Gastrocnemius medialis (tissue), 4 donors: ENCODE data around the gene DPYSL5. TPM values are rescaled to one million over a fixed set of nuclear protein-coding genes. Genes with fewer than 3 reads are reported as not detected.

Experiments
- ATAC-seq, 2 donors: fragments of 150-250 bp; one replicate each; pipeline ENCODE4 v1.9.1; 2016
- DNase-seq, 2 donors: peaks; one replicate each; pipeline ENCODE4 v3.0.0-alpha.2; 2019
- H3K27ac ChIP-seq, 4 donors: fragments of 200-600 bp; sonication (generic); 1 replicate in 1 of 4; 2 replicates in 3 of 4; pipeline ENCODE4 v1.5.1; 2016 to 2018; ENCODE audit warnings: mild to moderate bottlenecking in 2 of 4, moderate library complexity in 1 of 4
- H3K27me3 ChIP-seq, 3 donors: fragments of 200-600 bp; sonication (generic) in 2 of 3; 1 replicate in 1 of 3; 2 replicates in 2 of 3; pipeline versions ENCODE4 v1.5.1 to v1.6.0; 2016 to 2019; ENCODE audit warnings: mild to moderate bottlenecking in 1 of 3, moderate library complexity in 1 of 3
- H3K36me3 ChIP-seq, 2 donors: fragments of 200-600 bp; sonication (generic) in 1 of 2; one replicate each; pipeline ENCODE4 v1.5.1; 2017 to 2018
- H3K4me1 ChIP-seq, 2 donors: fragments of 200-600 bp; sonication (generic) in 1 of 2; one replicate each; pipeline ENCODE4 v1.5.1; 2016 to 2017; ENCODE audit warnings: mild to moderate bottlenecking in 2 of 2
- H3K4me3 ChIP-seq, 4 donors: fragments of 200-600 bp; sonication (generic) in 3 of 4; 1 replicate in 1 of 4; 2 replicates in 3 of 4; pipeline ENCODE4 v1.5.1; 2016 to 2019; ENCODE audit warnings: mild to moderate bottlenecking in 2 of 4
- H3K9me3 ChIP-seq, 3 donors: fragments of 200-600 bp; sonication (generic) in 2 of 3; 1 replicate in 1 of 3; 2 replicates in 2 of 3; pipeline ENCODE4 v1.5.1; 2016 to 2019
- POLR2A ChIP-seq, 2 donors: fragments of 450-650 bp; IDR thresholded peaks; one replicate each; pipeline ENCODE4 v1.6.1; 2017; ENCODE audit warnings: antibody characterized with exemption in 2 of 2, mild to moderate bottlenecking in 2 of 2, moderate library complexity in 2 of 2
- in situ Hi-C, 4 donors: fragments of 200-750 bp; cut with MboI; loops; one replicate each; pipeline versions ENCODE4 v1.15.0 to v1.8.0; 2017; ENCODE audit warnings: low sequenced_read_pairs in 4 of 4
- intact Hi-C: fragments of 100-400 bp; cut with DNase I; formaldehyde crosslinking; loops from one replicate; pipeline ENCODE4 v1.15.1; 2023; ENCODE audit warnings: low total_unique reads
- total RNA-seq, 4 donors: library from RNA; depleted of rRNA; stranded (reverse); fragments of >200 nt; gene quantifications; one replicate each; pipeline versions ENCODE4 v1.1.0 to v1.2.3, GENCODE V29; 2016
- TF ChIP-seq, protein P1 (sequence below), 5 experiments: fragments of 450-650 bp in 3 of 5; fragments of 200-600 bp in 2 of 5; sonication (generic) in 2 of 5; IDR thresholded peaks in 4 of 5; conservative IDR thresholded peaks in 1 of 5; 1 replicate in 4 of 5; 2 replicates in 1 of 5; pipeline ENCODE4 v1.5.1; 2016 to 2019; ENCODE audit warnings: antibody characterized with exemption in 5 of 5, mild to moderate bottlenecking in 3 of 5, moderate library complexity in 3 of 5

Gene DPYSL5
- total RNA-seq, 4 donors from 2014 or later = not detected

DNA sequence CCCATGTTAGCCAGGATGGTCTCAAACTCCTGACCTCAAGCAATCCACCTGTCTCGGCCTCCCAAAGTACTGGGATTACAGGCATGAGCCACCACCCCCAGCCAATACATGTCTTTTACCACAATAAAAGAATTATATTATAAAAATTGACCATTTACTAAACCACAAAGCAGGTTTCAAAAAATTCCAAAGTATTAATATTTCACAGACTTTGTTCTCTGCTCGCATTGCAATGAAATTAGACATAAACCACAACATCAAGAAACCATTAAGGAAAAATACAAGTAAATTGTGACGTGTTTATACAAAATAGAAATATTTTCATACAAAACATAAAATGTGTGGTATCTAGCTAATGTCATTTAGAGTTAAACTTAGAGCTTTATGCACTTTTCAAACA is 109.1 kb downstream of the DPYSL5 start:
- in situ Hi-C loops (loop anchor here in 3 of 4 donors (25.0 kb wide), 3 partner anchors 230 to 330 kb away; partner anchors contain the start of genes DNAJC5G (in 2 of the 3), TRIM54 (in 2 of the 3), ATRAID (in 1 of the 3) and CAD (in 1 of the 3)), intact Hi-C loops (no loop called here)
- Histone ChIP-seq H3K9me3 (no peaks in the 10 kb centered on the region), H3K27me3 (peaks cover 0 to 3% (median 0%) of the 10 kb centered on the region in 3 donors), H3K27ac (no peak overlapping the region), H3K4me1 (no peaks in the 10 kb centered on the region), H3K4me3 (no peak overlapping the region), H3K36me3 (no peaks in the 10 kb centered on the region)
- DNase-seq (no peak), ATAC-seq (no peak)
- TF ChIP-seq, protein P1, sequence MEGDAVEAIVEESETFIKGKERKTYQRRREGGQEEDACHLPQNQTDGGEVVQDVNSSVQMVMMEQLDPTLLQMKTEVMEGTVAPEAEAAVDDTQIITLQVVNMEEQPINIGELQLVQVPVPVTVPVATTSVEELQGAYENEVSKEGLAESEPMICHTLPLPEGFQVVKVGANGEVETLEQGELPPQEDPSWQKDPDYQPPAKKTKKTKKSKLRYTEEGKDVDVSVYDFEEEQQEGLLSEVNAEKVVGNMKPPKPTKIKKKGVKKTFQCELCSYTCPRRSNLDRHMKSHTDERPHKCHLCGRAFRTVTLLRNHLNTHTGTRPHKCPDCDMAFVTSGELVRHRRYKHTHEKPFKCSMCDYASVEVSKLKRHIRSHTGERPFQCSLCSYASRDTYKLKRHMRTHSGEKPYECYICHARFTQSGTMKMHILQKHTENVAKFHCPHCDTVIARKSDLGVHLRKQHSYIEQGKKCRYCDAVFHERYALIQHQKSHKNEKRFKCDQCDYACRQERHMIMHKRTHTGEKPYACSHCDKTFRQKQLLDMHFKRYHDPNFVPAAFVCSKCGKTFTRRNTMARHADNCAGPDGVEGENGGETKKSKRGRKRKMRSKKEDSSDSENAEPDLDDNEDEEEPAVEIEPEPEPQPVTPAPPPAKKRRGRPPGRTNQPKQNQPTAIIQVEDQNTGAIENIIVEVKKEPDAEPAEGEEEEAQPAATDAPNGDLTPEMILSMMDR (IDR thresholded peaks at IDR 0.05 in 4 of 5, conservative IDR thresholded peaks at IDR 0.05 in 1 of 5) = no peak
- no peak for TF ChIP-seq POLR2A (IDR thresholded peaks at IDR 0.05)

DNA sequence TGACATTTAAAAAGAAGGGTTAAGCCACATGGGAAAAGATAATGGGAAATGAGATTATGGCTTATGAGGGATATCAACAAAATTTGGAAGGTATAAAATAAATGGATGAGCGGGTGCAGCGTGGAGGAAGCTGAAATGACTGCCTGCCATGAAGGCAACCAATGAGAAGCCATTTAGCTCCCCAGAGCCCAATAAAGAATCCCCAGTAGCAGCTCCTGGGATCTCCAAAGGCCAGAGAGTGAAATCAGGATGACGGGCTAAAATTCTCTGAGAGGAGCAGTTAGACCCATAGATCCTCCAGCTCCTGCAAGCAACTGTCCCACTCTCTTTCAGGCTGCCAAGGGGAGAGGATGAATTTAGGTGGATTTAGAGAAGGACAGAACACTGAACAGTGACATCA is 109.6 kb downstream of the DPYSL5 start:
- DNase-seq (no peak), ATAC-seq (no peak)
- H3K27ac ChIP-seq = no peak overlapping the region
- H3K36me3 ChIP-seq = no peaks in the 10 kb centered on the region
- in situ Hi-C loops (loop anchor here in 3 of 4 donors (25.0 kb wide), 3 partner anchors 230 to 330 kb away; partner anchors contain the start of genes DNAJC5G (in 2 of the 3), TRIM54 (in 2 of the 3), ATRAID (in 1 of the 3) and CAD (in 1 of the 3)), intact Hi-C loops (no loop called here)
- no peaks in the 10 kb centered on the region for H3K9me3 ChIP-seq
- H3K27me3 ChIP-seq = peaks cover 0 to 3% (median 0%) of the 10 kb centered on the region in 3 donors
- TF ChIP-seq, protein P1 (IDR thresholded peaks at IDR 0.05 in 4 of 5, conservative IDR thresholded peaks at IDR 0.05 in 1 of 5) = no peak
- no peak for TF ChIP-seq POLR2A (IDR thresholded peaks at IDR 0.05)
- no peak overlapping the region for H3K4me3 ChIP-seq
- no peaks in the 10 kb centered on the region for H3K4me1 ChIP-seq

DNA sequence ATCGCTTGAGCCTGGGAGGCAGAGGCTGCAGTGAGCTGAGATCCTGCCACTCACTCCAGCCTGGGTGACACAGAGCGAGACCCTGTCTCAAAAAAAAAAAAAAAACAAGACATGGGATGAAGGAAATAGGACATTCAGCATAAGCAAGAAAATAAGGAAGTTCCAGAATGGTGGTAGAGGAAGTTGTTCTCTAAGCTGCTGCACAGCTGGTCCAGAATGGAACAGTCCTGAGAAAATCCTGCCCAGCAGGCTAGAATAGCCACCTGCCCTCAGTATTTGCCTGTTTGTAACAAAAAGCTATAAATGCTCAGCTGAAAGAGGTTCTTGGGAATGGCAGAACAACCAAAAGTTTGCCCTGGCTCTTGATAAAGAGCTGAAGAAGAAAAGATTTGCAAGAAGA is 111.4 kb downstream of the DPYSL5 start:
- DNase-seq = no peak
- Histone ChIP-seq H3K36me3 (no peaks in the 10 kb centered on the region), H3K4me3 (no peak overlapping the region), H3K27ac (no peak overlapping the region), H3K27me3 (no peaks in the 10 kb centered on the region), H3K9me3 (no peaks in the 10 kb centered on the region), H3K4me1 (no peaks in the 10 kb centered on the region)
- TF ChIP-seq, protein P1 (IDR thresholded peaks at IDR 0.05 in 4 of 5, conservative IDR thresholded peaks at IDR 0.05 in 1 of 5) = no peak
- no peak for TF ChIP-seq POLR2A (IDR thresholded peaks at IDR 0.05)
- intact Hi-C loops = no loop called here
- no peak for ATAC-seq
- in situ Hi-C loops = loop anchor here in 3 of 4 donors (25.0 kb wide), 3 partner anchors 228 to 328 kb away; partner anchors contain the start of genes DNAJC5G (in 2 of the 3), TRIM54 (in 2 of the 3), ATRAID (in 1 of the 3) and CAD (in 1 of the 3)

DNA sequence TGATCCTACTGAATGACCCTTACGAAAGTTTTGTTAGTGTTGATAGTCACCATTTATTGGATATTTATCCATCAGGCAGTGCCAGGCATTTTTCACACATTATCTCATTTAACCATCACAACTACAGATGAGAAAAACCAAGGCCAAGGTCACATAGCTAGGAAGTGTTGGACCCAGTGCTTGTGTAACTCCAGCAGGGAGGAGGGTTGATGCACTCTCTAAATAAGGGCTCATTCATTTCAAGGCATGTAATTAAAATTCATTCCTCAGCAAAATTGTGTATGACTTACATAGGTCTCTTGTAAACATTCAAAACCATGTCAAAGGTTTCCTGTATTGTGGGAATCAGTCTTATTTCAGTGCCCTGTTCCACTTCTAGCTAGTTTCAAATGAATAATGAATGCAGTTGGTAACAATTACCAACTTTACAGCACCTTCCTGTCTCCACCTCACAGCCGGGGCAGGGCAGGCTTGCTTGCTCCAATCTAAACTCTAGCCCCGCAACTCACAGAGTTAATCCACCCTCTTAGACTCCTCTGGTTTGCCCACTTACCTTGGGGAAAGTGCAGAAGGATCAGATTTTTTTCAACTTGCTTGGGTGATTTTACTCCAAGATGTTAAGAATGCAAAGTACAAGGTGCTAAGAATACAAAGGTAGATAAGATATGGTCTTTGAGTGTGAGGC is 116.7 kb downstream of the DPYSL5 start:
- Histone ChIP-seq H3K4me1 (no peaks in the 10 kb centered on the region), H3K27ac (no peak overlapping the region), H3K4me3 (no peak overlapping the region), H3K36me3 (no peaks in the 10 kb centered on the region), H3K27me3 (no peaks in the 10 kb centered on the region), H3K9me3 (no peaks in the 10 kb centered on the region)
- intact Hi-C loops = loop anchor here (5.0 kb wide), 1 partner anchor 313 kb away; the partner anchor contains the start of gene DNAJC5G
- in situ Hi-C loops = loop anchor here (5.0 to 25.0 kb wide), 6 partner anchors 53 to 323 kb away; partner anchors contain the start of genes TRIM54 (in 3 of the 4), DNAJC5G (in 2 of the 4), KHK (in 2 of the 4) and ATRAID (in 1 of the 4)
- TF ChIP-seq POLR2A (IDR thresholded peaks at IDR 0.05) = no peak
- TF ChIP-seq, protein P1 (IDR thresholded peaks at IDR 0.05 in 4 of 5, conservative IDR thresholded peaks at IDR 0.05 in 1 of 5) = no peak
- no peak for ATAC-seq
- DNase-seq = no peak
